ENCODE data around the gene LITAF.

The LITAF gene

DNA sequence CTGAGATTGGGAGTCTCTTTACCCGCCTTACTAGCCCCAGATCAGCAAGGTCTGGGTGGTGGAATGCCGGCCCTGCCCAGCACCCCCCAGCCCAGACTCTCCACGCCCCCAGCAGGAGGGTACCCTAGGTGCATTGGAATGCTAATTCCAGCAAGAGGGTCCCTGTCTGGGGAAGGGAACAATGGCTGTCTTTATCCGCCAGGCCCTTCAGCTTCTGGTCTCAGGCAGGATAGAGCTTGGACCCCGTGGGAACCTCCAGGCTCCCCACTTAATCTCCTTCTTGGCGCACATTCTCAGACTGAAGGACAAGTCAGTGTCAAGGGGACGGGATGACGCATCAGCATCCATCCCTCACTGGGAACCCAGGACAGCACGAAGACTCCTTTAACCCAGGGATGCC, 85.1 kb downstream of the LITAF start:
- CTCF ChIA-PET: no interaction called here

GRCh38 chr16:11500700-11501346, 85.9 kb downstream of the LITAF start:
- ChIA-PET POLR2A (no interaction called here), CTCF (no interaction called here)
- TF ChIP-seq L3MBTL2 (conservative IDR thresholded peaks at IDR 0.05): no peak
- TF ChIP-seq CTBP1 (IDR thresholded peaks at IDR 0.05; ENCODE audit: borderline replicate concordance): no peak
- no peak for TF ChIP-seq SP1 (IDR thresholded peaks at IDR 0.05)
- no peak for TF ChIP-seq SUZ12 (IDR thresholded peaks at IDR 0.05)
- no peak for TF ChIP-seq TARDBP (IDR thresholded peaks at IDR 0.05)
- no peak for TF ChIP-seq LEF1 (IDR thresholded peaks at IDR 0.05; ENCODE audit: borderline replicate concordance)
- DNase-seq (ENCODE audit: extremely low spot score): no peak

More for the DNA sequence above, 85.1 kb downstream of the LITAF start:
- TF ChIP-seq LEF1 (IDR thresholded peaks at IDR 0.05; ENCODE audit: borderline replicate concordance) (no peak), FOXK2 (IDR thresholded peaks at IDR 0.05) (no peak)
- no peak for DNase-seq (ENCODE audit: extremely low spot score)
- POLR2A ChIA-PET: no interaction called here

DNA sequence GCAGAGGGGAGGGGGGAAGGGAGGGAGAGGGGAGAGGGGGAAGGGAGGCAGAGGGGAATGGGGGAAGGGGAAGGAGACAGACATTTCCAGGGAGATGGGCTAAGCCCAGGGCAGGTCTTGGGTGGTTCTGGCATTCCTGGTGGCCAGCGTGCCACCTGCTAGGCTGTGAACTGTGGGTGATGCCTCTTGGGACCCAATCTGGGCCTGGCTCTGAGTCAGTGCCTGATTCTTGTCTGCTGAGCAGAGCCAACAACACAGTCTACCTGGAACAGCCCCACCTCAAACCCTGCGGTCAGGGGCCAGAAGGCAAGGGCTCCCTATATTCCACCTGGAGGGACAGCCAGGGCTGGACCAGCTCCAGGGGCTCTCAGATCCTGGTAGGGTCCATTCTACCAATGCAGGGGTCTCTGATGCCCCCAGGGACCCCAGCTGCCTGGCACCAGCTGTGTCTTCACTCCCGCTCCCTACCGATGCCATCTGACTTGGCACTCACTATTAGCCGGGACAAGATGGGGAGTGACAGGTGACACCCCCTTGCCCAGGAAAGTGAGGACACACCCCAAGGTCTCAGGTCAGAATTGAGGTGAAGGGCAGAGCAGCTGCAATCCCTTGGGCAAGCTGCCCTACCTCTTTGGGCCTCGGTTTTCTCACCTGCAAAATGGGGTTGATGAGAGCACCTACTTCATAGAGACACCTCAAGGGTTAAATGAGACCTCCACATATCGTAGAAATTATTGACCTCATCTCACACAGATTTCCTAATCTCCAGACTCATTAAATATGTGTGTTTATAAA, 87.2 kb downstream of the LITAF start:
- TF ChIP-seq SUZ12 (IDR thresholded peaks at IDR 0.05) (no peak), ZNF384 (IDR thresholded peaks at IDR 0.05) (no peak), ARNT (IDR thresholded peaks at IDR 0.05) (no peak), LEF1 (IDR thresholded peaks at IDR 0.05; ENCODE audit: borderline replicate concordance) (no peak), FOXA1 (IDR thresholded peaks at IDR 0.05) (no peak), SP1 (IDR thresholded peaks at IDR 0.05) (no peak), HDGF (IDR thresholded peaks at IDR 0.05; ENCODE audit: borderline replicate concordance) (no peak), CTBP1 (IDR thresholded peaks at IDR 0.05; ENCODE audit: borderline replicate concordance) (no peak), NFRKB (IDR thresholded peaks at IDR 0.05) (no peak), FOXM1 (IDR thresholded peaks at IDR 0.05; ENCODE audit: borderline replicate concordance) (no peak)
- no peak for DNase-seq (ENCODE audit: extremely low spot score)
- ChIA-PET CTCF (no interaction called here), POLR2A (no interaction called here)

GRCh38 chr16:11498683-11499082, 88.0 kb downstream of the LITAF start:
- no peak for DNase-seq (ENCODE audit: extremely low spot score)
- ChIA-PET CTCF (no interaction called here), POLR2A (no interaction called here)

DNA sequence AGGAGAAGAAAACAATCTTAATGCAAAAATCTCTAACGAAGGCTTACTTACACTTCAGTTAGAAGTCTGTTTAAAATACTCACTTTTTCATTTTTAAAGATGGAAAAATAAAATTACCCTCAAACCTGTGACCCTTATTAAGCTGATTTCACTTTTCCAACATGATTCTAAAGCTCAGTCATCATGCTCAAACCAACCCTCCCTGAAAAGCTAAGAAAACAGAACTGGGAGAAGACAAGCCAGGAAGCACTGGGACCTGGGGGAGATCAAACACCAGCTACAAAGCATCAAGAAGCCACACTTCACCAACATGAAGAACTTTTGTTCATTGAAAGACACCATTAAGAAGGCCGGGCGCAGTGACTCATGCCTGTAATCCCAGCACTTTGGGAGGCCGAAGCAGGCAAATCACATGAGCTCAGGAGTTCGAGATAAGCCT, 88.8 kb downstream of the LITAF start:
- ChIA-PET CTCF (interaction anchor here (0.7 kb wide), 3 partner anchors 34 to 318 kb away, joined by 3 to 4 read pairs (median 4); no protein-coding TSS in a partner anchor), POLR2A (interaction anchor here (1.0 kb wide), 1 partner anchor 42 kb away, joined by 4 read pairs; no protein-coding TSS in a partner anchor)
- TF ChIP-seq SUZ12 (IDR thresholded peaks at IDR 0.05) (no peak), NFRKB (IDR thresholded peaks at IDR 0.05) (no peak)
- no peak for DNase-seq (ENCODE audit: extremely low spot score)

More at GRCh38 chr16:11498683-11499082, 88.0 kb downstream of the LITAF start:
- TF ChIP-seq SP1 (IDR thresholded peaks at IDR 0.05) (no peak), TARDBP (IDR thresholded peaks at IDR 0.05) (no peak), L3MBTL2 (conservative IDR thresholded peaks at IDR 0.05) (no peak), PKNOX1 (IDR thresholded peaks at IDR 0.05) (no peak)

Data from HEK293T (cell line).